GM03348 (cell line): ENCODE results near the gene ERFE.

ENCODE experiments used
- DNase-seq: peaks from one replicate; pipeline ENCODE4 v3.0.0; 2012; ENCODE audit warnings: low spot score

Gene ERFE

GRCh38 chr2:238139196-238140039 is 19.4 kb upstream of the ERFE start:
- DNase-seq: peak; percentile 78

GRCh38 chr2:238140040-238140439 is 18.7 kb upstream of the ERFE start:
- no peak for DNase-seq

- DNase-seq: no peak
Measured at GRCh38 chr2:238140721-238141540, 17.8 kb upstream of the ERFE start.

DNA sequence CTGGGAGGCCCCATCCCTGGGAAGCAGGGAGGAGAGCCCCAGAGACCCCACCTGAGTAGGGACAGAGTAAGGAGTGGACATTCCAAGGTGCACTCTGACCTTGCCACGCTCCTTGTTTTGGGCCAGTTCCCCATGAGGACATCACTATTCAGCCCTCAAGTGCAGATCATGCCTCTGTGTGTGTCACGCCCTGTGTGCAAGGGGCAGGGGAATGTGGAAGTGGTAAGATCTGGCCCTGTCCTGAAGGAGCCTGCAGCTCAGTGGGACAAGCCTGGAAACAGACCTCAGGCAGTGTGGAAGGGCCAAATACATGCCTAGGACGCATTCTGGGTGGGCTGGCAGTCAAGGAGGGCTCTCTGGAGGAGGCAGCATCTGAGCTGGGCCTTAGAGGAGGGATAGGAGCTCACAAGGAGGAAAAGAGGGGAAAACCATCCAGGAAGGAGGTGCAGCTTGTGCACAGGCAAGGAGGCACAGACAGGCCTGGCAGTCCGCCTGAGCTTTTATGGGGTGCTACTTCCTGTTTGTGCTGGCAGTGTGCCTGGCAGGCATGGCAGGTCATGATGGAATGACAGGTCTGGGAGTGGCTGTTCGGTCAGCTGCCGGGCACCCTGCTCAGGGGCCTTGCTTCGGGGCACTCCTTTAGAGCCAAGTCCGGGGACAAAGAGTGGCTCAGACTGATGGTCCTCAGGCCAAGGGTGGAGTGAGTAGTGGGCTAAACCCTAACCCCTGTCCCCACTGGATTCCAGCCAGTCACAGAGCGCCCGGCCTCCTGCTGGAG is 17.0 kb upstream of the ERFE start:
- no peak for DNase-seq

DNA sequence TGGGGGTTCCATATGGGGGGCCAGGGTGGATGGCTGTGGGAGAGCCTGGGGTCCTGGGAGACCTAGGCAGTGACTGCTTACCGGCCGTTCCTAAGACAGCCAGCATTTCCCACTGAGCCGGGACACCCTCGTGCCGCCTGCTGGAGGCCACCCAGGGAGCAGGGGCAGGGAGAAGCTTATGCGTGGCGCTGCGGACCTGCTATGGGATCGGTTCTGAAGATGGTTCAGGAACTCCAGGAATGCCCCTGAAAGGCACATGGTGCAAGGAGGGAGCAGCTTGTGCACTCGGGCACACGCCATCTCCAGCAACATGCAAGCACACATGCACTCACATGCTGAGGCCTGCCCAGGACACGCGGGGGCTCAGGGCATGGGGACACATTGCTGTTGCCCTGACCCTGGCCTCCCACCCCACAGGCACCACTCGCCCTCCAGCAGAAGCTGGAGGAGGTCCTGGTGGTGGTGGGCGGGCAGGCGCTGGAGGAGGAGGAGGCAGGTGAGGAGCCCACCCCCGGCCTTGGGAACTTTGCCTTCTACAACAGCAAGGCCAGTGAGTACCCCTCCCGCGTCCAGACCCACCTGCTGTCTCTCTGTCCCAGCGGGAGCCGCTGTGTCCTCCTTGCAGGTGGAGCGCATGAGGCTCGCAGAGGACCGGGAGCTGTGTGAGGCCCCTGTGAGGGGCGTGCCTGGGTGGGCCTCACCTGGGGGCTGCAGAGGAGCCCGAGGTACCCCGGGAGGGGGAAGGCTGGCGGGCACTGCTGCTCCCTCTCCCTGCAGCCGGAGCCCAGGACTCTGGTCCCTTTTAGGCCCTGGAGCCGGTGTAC is 16.2 kb upstream of the ERFE start:
- DNase-seq: no peak

DNA sequence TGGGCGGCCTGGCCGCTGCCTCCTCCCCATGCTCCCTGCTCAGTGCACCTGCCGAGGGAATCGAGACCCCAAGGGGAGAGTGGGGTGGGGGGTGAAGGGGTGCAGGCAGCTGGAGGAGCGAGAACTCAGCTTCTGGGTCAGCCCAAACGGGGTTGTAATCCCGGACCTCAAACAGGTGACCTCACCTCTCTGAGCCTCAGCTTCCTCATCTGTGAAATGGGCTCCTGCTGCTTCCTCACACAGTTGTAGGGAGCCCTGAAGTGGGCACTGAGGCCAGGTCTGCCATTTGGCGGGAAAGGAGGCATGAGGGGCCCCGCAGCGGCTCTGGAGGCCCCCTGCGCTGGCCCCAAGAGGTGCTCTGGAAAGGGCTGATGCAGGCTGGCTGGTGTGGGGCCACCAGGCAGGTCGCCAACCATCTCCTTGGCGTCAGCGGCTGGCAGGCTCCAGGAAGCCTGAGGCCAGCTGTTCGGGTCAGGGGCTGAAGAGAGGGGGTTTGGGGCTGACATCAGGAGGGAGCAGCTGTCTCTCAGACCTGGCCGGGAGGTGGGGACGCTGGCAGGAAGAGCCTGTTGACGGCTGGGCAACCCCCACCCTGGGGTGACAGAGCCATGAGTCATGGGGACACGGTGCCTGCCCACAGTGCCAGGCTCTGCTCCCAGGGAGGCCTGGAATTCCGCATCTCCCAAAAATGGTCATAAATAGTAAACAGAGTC is 15.4 kb upstream of the ERFE start:
- peak; percentile 85 for DNase-seq

- no peak for DNase-seq
Measured at GRCh38 chr2:238144262-238144661, 14.5 kb upstream of the ERFE start.

GRCh38 chr2:238145046-238145445 is 13.7 kb upstream of the ERFE start:
- no peak for DNase-seq

GRCh38 chr2:238145851-238146250 is 12.9 kb upstream of the ERFE start:
- DNase-seq: no peak

DNA sequence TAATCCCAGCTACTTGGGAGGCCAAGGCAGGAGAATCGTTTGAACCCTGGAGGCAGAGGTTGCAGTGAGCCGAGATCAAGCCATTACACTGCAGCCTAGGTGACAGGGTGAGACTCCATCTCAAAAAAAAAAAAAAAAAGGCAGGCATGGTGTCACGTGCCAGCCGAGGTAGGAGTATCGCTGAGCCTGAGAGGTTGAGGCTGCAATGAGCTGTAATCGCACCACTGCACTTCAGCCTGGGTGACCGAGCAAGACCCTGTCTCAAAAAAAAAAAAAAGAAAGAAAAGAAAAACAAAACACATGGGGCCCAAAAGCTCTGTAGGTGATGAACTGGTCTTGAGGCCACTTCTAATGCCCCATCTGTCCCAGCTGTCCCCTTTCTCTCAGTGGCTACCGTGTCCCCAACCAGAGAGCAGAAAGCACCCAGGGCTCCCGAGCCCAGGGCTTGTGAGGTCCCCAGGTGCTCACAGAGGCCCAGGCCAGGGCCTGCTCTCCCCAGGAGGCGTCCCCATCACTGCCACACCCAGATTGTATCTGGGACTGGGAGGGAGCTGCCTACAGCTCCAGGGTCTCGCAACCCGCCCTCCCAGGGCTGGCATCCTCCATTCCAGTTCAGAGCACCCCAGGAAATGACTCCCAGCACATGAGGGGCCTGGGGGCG is 11.8 kb upstream of the ERFE start:
- no peak for DNase-seq

- no peak for DNase-seq
Measured at GRCh38 chr2:238148981-238149380, 9.8 kb upstream of the ERFE start.

- DNase-seq: no peak
Measured at GRCh38 chr2:238149841-238150572, 8.8 kb upstream of the ERFE start.

GRCh38 chr2:238150686-238151085 is 8.1 kb upstream of the ERFE start:
- DNase-seq: no peak

GRCh38 chr2:238151205-238151604 is 7.6 kb upstream of the ERFE start:
- DNase-seq: no peak

GRCh38 chr2:238151628-238152235 is 7.0 kb upstream of the ERFE start:
- DNase-seq: no peak

GRCh38 chr2:238152771-238153688 is 5.7 kb upstream of the ERFE start:
- DNase-seq: no peak

GRCh38 chr2:238154570-238154969 is 4.2 kb upstream of the ERFE start:
- DNase-seq: no peak
